OCI-LY1 (cell line): ENCODE results near the gene CDH4.

Experiments
- H2AFZ ChIP-seq: fragments of 200-600 bp; sonication (generic), shearing (Covaris generic); 2 replicates; pipeline ENCODE4 v1.6.0; 2014; ENCODE audit warnings: antibody characterized with exemption, mild to moderate bottlenecking, low read length
- H3F3A ChIP-seq: fragments of 200-600 bp; sonication (generic), shearing (Covaris generic); 2 replicates; pipeline ENCODE4 v1.6.0; 2014; ENCODE audit warnings: mild to moderate bottlenecking, antibody characterized with exemption, low read length, moderate library complexity; ENCODE audit not compliant: insufficient read depth
- H3K27ac ChIP-seq: fragments of 200-600 bp; sonication (generic); 2 replicates; pipeline ENCODE4 v1.5.1; 2014; ENCODE audit warnings: low read length, mixed run types, mild to moderate bottlenecking, low read depth; ENCODE audit not compliant: poor library complexity, severe bottlenecking
- H3K27me3 ChIP-seq: fragments of 200-600 bp; sonication (generic); 2 replicates; pipeline ENCODE4 v1.6.0; 2014; ENCODE audit warnings: antibody characterized with exemption, mild to moderate bottlenecking, low read length, moderate library complexity; ENCODE audit not compliant: insufficient read depth
- H3K36me3 ChIP-seq: fragments of 200-600 bp; sonication (generic); 2 replicates; pipeline ENCODE4 v1.6.1; 2014; ENCODE audit warnings: mild to moderate bottlenecking, antibody characterized with exemption, low read length, moderate library complexity, mixed read lengths; ENCODE audit not compliant: insufficient read depth
- H3K4me1 ChIP-seq: fragments of 200-600 bp; sonication (generic); 2 replicates; pipeline ENCODE4 v1.5.1; 2014; ENCODE audit warnings: mild to moderate bottlenecking, low read length, moderate library complexity; ENCODE audit not compliant: insufficient read depth, severe bottlenecking
- H3K4me2 ChIP-seq: fragments of 200-600 bp; sonication (generic), shearing (Covaris generic); 2 replicates; pipeline ENCODE4 v1.6.1; 2014; ENCODE audit warnings: low read length
- H3K4me3 ChIP-seq: fragments of 200-600 bp; sonication (generic); 2 replicates; pipeline ENCODE4 v1.5.1; 2014; ENCODE audit warnings: low read length, low read depth, mild to moderate bottlenecking, mixed read lengths; ENCODE audit not compliant: poor library complexity, severe bottlenecking
- H3K79me2 ChIP-seq: fragments of 200-600 bp; shearing (Covaris generic); 2 replicates; pipeline ENCODE4 v1.6.1; 2016; ENCODE audit warnings: mixed run types, low read length, mixed read lengths; ENCODE audit not compliant: insufficient read depth
- H3K9ac ChIP-seq: fragments of 200-600 bp; sonication (generic), shearing (Covaris generic); 2 replicates; pipeline ENCODE4 v1.6.1; 2014; ENCODE audit warnings: mild to moderate bottlenecking, low read length, mixed read lengths
- H3K9me2 ChIP-seq: fragments of 200-600 bp; sonication (generic), shearing (Covaris generic); 2 replicates; pipeline ENCODE4 v1.6.1; 2014; ENCODE audit warnings: low read depth, mild to moderate bottlenecking, low read length, mixed read lengths
- H3K9me3 ChIP-seq: fragments of 200-600 bp; shearing (Covaris generic); 2 replicates; pipeline ENCODE4 v1.6.1; 2014; ENCODE audit warnings: low read length, mixed read lengths
- H4K20me1 ChIP-seq: fragments of 200-600 bp; sonication (generic), shearing (Covaris generic); 2 replicates; pipeline ENCODE4 v1.6.0; 2016; ENCODE audit warnings: mild to moderate bottlenecking, low read length; ENCODE audit not compliant: insufficient read depth
- EZH2 ChIP-seq: fragments of 200-600 bp; sonication (generic), shearing (Covaris generic); IDR thresholded peaks from 2 replicates; pipeline ENCODE4 v1.8.0; 2017; ENCODE audit warnings: borderline replicate concordance, mixed run types, mild to moderate bottlenecking, antibody characterized with exemption, low read length, moderate library complexity, mixed read lengths
- TF ChIP-seq, protein P1 (sequence below): fragments of 200-600 bp; sonication (generic), shearing (Covaris generic); IDR thresholded peaks from 2 replicates; pipeline ENCODE4 v1.5.1; 2017; ENCODE audit warnings: mild to moderate bottlenecking, antibody characterized with exemption, low read length, moderate library complexity, mixed read lengths

The CDH4 gene

DNA sequence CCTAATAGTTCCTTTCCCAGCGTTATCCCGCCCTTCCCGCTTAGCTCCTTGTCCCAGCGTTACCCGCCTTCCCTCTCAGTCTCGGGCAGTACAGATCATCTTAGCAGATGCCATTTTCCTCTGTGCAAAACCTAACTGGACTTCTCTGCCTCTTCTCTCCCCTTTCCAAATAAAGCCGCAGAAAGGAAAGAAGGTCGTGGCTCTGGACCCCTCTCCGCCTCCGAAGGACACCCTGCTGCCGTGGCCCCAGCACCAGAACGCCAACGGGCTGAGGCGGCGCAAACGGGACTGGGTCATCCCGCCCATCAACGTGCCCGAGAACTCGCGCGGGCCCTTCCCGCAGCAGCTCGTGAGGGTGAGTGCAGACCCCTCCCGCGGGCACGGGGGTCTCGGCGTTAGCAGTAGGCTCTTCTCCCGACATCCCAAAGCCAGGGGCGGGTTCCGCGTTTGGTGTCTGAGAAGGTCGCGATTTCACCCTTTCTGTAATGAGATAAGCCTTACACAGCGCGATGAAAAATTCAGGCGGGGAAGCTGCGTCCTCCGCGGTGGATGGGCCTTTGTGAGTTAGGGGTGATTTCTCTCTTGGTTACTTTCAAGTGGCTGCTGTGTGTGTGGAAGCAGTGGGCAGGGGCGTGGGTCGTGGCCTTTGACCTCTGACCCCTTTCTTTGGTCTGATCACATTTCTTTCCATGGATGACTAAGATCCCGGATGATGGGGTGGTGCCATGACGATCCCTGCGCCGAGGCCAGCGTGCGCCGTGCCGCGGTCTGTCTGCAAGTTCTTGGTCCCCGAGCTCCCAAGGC lies 521.0 kb downstream of the CDH4 start:
- Histone ChIP-seq H3K9me2 (no peaks in the 10 kb centered on the region), H3K4me2 (no peak overlapping the region)

DNA sequence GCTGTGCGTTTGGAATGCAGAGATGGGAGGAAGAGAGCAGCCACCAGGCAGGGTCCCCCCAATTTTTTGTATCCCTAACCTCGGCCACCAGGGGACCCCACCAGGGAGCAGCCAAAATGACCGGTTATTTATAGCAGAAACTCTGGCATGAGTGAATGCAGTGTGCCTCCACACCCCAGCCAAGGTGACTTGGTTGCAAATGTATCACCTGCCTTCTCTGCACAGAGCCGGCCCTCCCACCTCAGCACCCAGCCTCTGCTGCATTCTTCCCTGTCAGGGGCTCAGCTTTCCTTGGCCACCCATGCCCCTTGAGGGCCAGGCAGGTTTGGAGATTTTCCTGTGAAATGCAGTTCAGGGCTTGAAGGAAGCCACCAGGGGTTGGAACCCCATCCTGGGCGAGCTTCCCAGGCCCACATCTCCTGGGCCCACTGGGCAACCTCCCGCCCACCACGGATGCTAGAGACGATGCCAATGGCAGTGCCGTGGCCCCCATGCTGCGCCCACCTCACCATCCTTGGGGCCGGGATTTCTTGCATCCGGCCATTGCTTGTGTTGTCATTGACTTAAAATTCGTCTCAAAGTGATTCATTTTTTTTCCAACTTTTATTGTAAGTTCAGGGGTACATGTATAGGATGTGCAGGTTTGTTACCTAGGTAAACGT lies 522.0 kb downstream of the CDH4 start:
- H3K27ac ChIP-seq, result no peak overlapping the region
- no peak overlapping the region for H3K9ac ChIP-seq
- H3K36me3 ChIP-seq, result no peaks in the 10 kb centered on the region
- H3K27me3 ChIP-seq, result no peaks in the 10 kb centered on the region
- no peak overlapping the region for H3K4me2 ChIP-seq
- no peak for TF ChIP-seq EZH2
- TF ChIP-seq, protein P1, sequence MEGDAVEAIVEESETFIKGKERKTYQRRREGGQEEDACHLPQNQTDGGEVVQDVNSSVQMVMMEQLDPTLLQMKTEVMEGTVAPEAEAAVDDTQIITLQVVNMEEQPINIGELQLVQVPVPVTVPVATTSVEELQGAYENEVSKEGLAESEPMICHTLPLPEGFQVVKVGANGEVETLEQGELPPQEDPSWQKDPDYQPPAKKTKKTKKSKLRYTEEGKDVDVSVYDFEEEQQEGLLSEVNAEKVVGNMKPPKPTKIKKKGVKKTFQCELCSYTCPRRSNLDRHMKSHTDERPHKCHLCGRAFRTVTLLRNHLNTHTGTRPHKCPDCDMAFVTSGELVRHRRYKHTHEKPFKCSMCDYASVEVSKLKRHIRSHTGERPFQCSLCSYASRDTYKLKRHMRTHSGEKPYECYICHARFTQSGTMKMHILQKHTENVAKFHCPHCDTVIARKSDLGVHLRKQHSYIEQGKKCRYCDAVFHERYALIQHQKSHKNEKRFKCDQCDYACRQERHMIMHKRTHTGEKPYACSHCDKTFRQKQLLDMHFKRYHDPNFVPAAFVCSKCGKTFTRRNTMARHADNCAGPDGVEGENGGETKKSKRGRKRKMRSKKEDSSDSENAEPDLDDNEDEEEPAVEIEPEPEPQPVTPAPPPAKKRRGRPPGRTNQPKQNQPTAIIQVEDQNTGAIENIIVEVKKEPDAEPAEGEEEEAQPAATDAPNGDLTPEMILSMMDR, result no peak
- no peak overlapping the region for H3K4me3 ChIP-seq
- H3K79me2 ChIP-seq, result no peaks in the 10 kb centered on the region
- no peaks in the 10 kb centered on the region for H4K20me1 ChIP-seq
- H3K9me3 ChIP-seq, result no peaks in the 10 kb centered on the region
- H3F3A ChIP-seq, result no peaks in the 10 kb centered on the region
- no peaks in the 10 kb centered on the region for H3K9me2 ChIP-seq
- no peaks in the 10 kb centered on the region for H3K4me1 ChIP-seq
- H2AFZ ChIP-seq, result no peak overlapping the region

More for the DNA sequence above, 521.0 kb downstream of the CDH4 start:
- no peaks in the 10 kb centered on the region for H3K79me2 ChIP-seq
- no peaks in the 10 kb centered on the region for H3K27me3 ChIP-seq
- no peak overlapping the region for H3K9ac ChIP-seq
- H3K4me3 ChIP-seq, result no peak overlapping the region
- H3F3A ChIP-seq, result no peaks in the 10 kb centered on the region
- no peaks in the 10 kb centered on the region for H3K9me3 ChIP-seq
- TF ChIP-seq, protein P1, result no peak
- no peak for TF ChIP-seq EZH2
- no peaks in the 10 kb centered on the region for H3K4me1 ChIP-seq
- no peak overlapping the region for H3K27ac ChIP-seq
- H2AFZ ChIP-seq, result no peak overlapping the region
- H4K20me1 ChIP-seq, result no peaks in the 10 kb centered on the region
- no peaks in the 10 kb centered on the region for H3K36me3 ChIP-seq

DNA sequence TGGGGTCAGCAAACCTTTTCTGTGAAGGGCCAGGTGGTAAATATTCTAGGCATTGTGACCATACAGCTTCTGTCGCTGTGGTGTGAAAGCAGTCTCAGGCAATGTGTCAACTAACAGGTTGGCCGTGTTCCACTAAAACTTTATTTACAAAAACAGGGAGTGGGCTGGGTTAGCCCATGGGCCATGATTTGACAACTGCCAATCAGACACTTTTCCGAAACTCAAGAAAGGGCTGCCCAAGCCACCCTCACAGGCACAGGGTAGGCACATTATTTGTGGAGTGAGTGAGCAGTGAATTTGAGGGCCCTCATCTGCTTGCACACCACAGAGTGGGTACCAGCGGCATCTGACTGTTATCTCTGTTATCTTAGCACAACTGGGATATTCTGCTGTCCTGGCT lies 523.4 kb downstream of the CDH4 start:
- H3K9me2 ChIP-seq, result no peaks in the 10 kb centered on the region
- no peaks in the 10 kb centered on the region for H3K79me2 ChIP-seq
- no peak for TF ChIP-seq EZH2
- TF ChIP-seq, protein P1, result no peak
- H3K9ac ChIP-seq, result no peak overlapping the region
- no peak overlapping the region for H3K27ac ChIP-seq
- no peaks in the 10 kb centered on the region for H4K20me1 ChIP-seq
- H3K4me3 ChIP-seq, result no peak overlapping the region
- H3K9me3 ChIP-seq, result no peaks in the 10 kb centered on the region
- H3K36me3 ChIP-seq, result no peaks in the 10 kb centered on the region
- H3K4me1 ChIP-seq, result no peaks in the 10 kb centered on the region
- H3F3A ChIP-seq, result no peaks in the 10 kb centered on the region
- H3K4me2 ChIP-seq, result no peak overlapping the region
- H3K27me3 ChIP-seq, result no peaks in the 10 kb centered on the region
- no peak overlapping the region for H2AFZ ChIP-seq
